Measurements from ENCODE around the gene LCN6.

GRCh38 chr9:136746621-136747020, 1.7 kb downstream of the LCN6 start:
- no peak for TF ChIP-seq YY1 (IDR thresholded peaks at IDR 0.05; ENCODE audit: insufficient read depth, insufficient read length)
- TF ChIP-seq ZNF274 (IDR thresholded peaks at IDR 0.05; ENCODE audit: low read depth, low read length): no peak

Data from NT2/D1 (cell line).